Measurements from ENCODE around the gene WEE2. TPM values are rescaled to one million over a fixed set of nuclear protein-coding genes. Genes with fewer than 3 reads are reported as not detected.

The WEE2 gene
- total RNA-seq, 1 experiment from 2014 or later = not detected

- TF ChIP-seq MAX (IDR thresholded peaks at IDR 0.05) = no peak
Measured at GRCh38 chr7:141679014-141679413, 29.1 kb upstream of the WEE2 start (continued).

GRCh38 chr7:141685285-141686023 is 22.7 kb upstream of the WEE2 start:
- no peaks in the 10 kb centered on the region for H4K20me1 ChIP-seq (ENCODE audit: insufficient read depth)
- no TSS peak for BruUV-seq (replicated peaks)
- H3K27me3 ChIP-seq (ENCODE audit: insufficient read depth, low read length) = no peaks in the 10 kb centered on the region
- no peaks in the 10 kb centered on the region for H3K9me2 ChIP-seq (ENCODE audit: insufficient read depth)
- POLR2A ChIA-PET = no interaction called here
- H3K9ac ChIP-seq (ENCODE audit: low read length) = no peak overlapping the region
- DNase-seq (ENCODE audit: low read depth, low spot score) = no peak
- H3K4me2 ChIP-seq (ENCODE audit: low read length) = no peak overlapping the region
- CTCF ChIA-PET = no interaction called here
- RAD21 ChIA-PET (ENCODE audit: low non-redundant PET in 1 of 2, low total read pairs in 2 of 2, uncharacterized antibody in 2 of 2, unreplicated experiment in 2 of 2) = no interaction called here
- H3K36me3 ChIP-seq (ENCODE audit: control insufficient read depth in 1 of 2, insufficient read depth in 2 of 2, low read length in 2 of 2) = peaks cover 6 to 15% of the 10 kb centered on the region in 2 experiments; a peak in 2 of 4 replicates
- no peak overlapping the region for H2AFZ ChIP-seq (ENCODE audit: low read depth, low read length, poor library complexity, severe bottlenecking)
- TF ChIP-seq TCF7L2 (IDR thresholded peaks at IDR 0.05; ENCODE audit: borderline replicate concordance, extremely low read depth, insufficient read depth, insufficient read length) (no peak), SRF (IDR thresholded peaks at IDR 0.05; ENCODE audit: low read depth) (no peak)
- intact Hi-C loops (cut with micrococcal nuclease) = no loop called here
- H3K27ac ChIP-seq (ENCODE audit: low read depth, low read length) = no peak overlapping the region
- no peaks in the 10 kb centered on the region for H3K4me1 ChIP-seq (ENCODE audit: control insufficient read depth in 1 of 2, insufficient read depth in 2 of 2, low read length in 2 of 2)
- no peak overlapping the region for H3K4me3 ChIP-seq (replicated peaks in 1 of 2; ENCODE audit: low read depth in 1 of 2, low read length in 2 of 2)
- ATAC-seq = no peak
- no peaks in the 10 kb centered on the region for H3K9me3 ChIP-seq (ENCODE audit: control insufficient read depth in 1 of 2, insufficient read depth in 1 of 2, low read depth in 1 of 2, low read length in 2 of 2)
- no peaks in the 10 kb centered on the region for H3K79me2 ChIP-seq (ENCODE audit: insufficient read depth, low read length)

- no peaks in the 10 kb centered on the region for H3K79me2 ChIP-seq (ENCODE audit: insufficient read depth, low read length)
- CTCF ChIA-PET = no interaction called here
- TF ChIP-seq TCF7L2 (IDR thresholded peaks at IDR 0.05; ENCODE audit: borderline replicate concordance, extremely low read depth, insufficient read depth, insufficient read length) (no peak), ZNF274 (IDR thresholded peaks at IDR 0.05; ENCODE audit: low read depth, low read length) (no peak), SRF (IDR thresholded peaks at IDR 0.05; ENCODE audit: low read depth) (no peak), SIN3A (IDR thresholded peaks at IDR 0.05; ENCODE audit: low read depth) (no peak), MAX (IDR thresholded peaks at IDR 0.05) (no peak), ELF1 (IDR thresholded peaks at IDR 0.05; ENCODE audit: borderline replicate concordance, low read depth) (no peak), CBX3 (IDR thresholded peaks at IDR 0.05; ENCODE audit: low read depth) (no peak), RAD21 (IDR thresholded peaks at IDR 0.05; ENCODE audit: low read depth) (no peak), ATF3 (IDR thresholded peaks at IDR 0.05) (no peak), ZBTB33 (IDR thresholded peaks at IDR 0.05; ENCODE audit: extremely low read depth, insufficient replicate concordance, low read length) (no peak), EGR1 (IDR thresholded peaks at IDR 0.05; ENCODE audit: low read depth) (no peak), FOSL1 (IDR thresholded peaks at IDR 0.05; ENCODE audit: low read depth) (no peak), SP1 (IDR thresholded peaks at IDR 0.05; ENCODE audit: low read depth) (no peak), POLR2AphosphoS5 (IDR thresholded peaks at IDR 0.05; ENCODE audit: low read depth, low read length) (no peak)
Measured at GRCh38 chr7:141686074-141686473, 22.1 kb upstream of the WEE2 start.

More at GRCh38 chr7:141686074-141686473, 22.1 kb upstream of the WEE2 start:
- Histone ChIP-seq H3K9ac (ENCODE audit: low read length) (no peak overlapping the region), H3K9me2 (ENCODE audit: insufficient read depth) (no peaks in the 10 kb centered on the region), H3K4me1 (ENCODE audit: control insufficient read depth in 1 of 2, insufficient read depth in 2 of 2, low read length in 2 of 2) (no peaks in the 10 kb centered on the region), H4K20me1 (ENCODE audit: insufficient read depth) (no peaks in the 10 kb centered on the region), H3K27ac (ENCODE audit: low read depth, low read length) (no peak overlapping the region), H2AFZ (ENCODE audit: low read depth, low read length, poor library complexity, severe bottlenecking) (no peak overlapping the region), H3K36me3 (ENCODE audit: control insufficient read depth in 1 of 2, insufficient read depth in 2 of 2, low read length in 2 of 2) (peaks cover 6 to 15% of the 10 kb centered on the region in 2 experiments; a peak in 2 of 4 replicates), H3K4me3 (replicated peaks in 1 of 2; ENCODE audit: low read depth in 1 of 2, low read length in 2 of 2) (no peak overlapping the region), H3K27me3 (ENCODE audit: insufficient read depth, low read length) (no peaks in the 10 kb centered on the region), H3K9me3 (ENCODE audit: control insufficient read depth in 1 of 2, insufficient read depth in 1 of 2, low read depth in 1 of 2, low read length in 2 of 2) (no peaks in the 10 kb centered on the region), H3K4me2 (ENCODE audit: low read length) (no peak overlapping the region)
- BruUV-seq (replicated peaks) = no TSS peak
- intact Hi-C loops (cut with micrococcal nuclease) = no loop called here
- no peak for DNase-seq (ENCODE audit: low read depth, low spot score)
- ATAC-seq = no peak
- ChIA-PET POLR2A (no interaction called here), RAD21 (ENCODE audit: low non-redundant PET in 1 of 2, low total read pairs in 2 of 2, uncharacterized antibody in 2 of 2, unreplicated experiment in 2 of 2) (no interaction called here)
